HEK293 (cell line): ENCODE data around the gene GPATCH3.

ENCODE experiments used
- CTCF ChIA-PET: fragments of 350-600 bp; formaldehyde crosslinking; extraction: SDS; loops from one replicate; lab custom pipeline; 2021; ENCODE audit warnings: antibody characterized with exemption; lab: Yijun Ruan, JAX
- POLR2A ChIA-PET: fragments of 300-600 bp; formaldehyde crosslinking; extraction: SDS; loops from one replicate; lab custom pipeline; 2020; ENCODE audit warnings: antibody characterized with exemption, inconsistent platforms; lab: Yijun Ruan, JAX
- H3K27ac ChIP-seq: fragments of 200-500 bp; sonication (Bioruptor generic); 2 replicates; pipeline ENCODE4 v1.5.1; 2014; ENCODE audit warnings: low read depth, low read length, control low read depth, inconsistent platforms; ENCODE audit errors: extremely low read depth
- H3K36me3 ChIP-seq, 2 experiments: fragments of 200-500 bp in 1 of 2; sonication (Bioruptor generic) in 1 of 2; 1 replicate in 1 of 2; 2 replicates in 1 of 2; pipeline ENCODE4 v1.5.1; 2014 to 2017; ENCODE audit warnings: inconsistent platforms in 2 of 2, low read length in 2 of 2; ENCODE audit not compliant: control insufficient read depth in 2 of 2, insufficient read depth in 1 of 2
- H3K4me1 ChIP-seq: fragments of 200-500 bp; sonication (Bioruptor generic); 2 replicates; pipeline ENCODE4 v1.5.1; 2014; ENCODE audit warnings: mild to moderate bottlenecking, low read length, inconsistent platforms; ENCODE audit not compliant: control insufficient read depth, insufficient read depth
- H3K4me3 ChIP-seq: 2 replicates; pipeline ENCODE4 v1.5.1; 2011; ENCODE audit warnings: low read depth, mild to moderate bottlenecking, control low read depth, low read length, moderate library complexity
- H3K9me3 ChIP-seq: fragments of 200-500 bp; sonication (Bioruptor generic); 2 replicates; pipeline ENCODE4 v1.5.1; 2014; ENCODE audit warnings: low read depth, low read length, inconsistent platforms; ENCODE audit not compliant: control insufficient read depth, insufficient read depth
- EGR2 ChIP-seq: fragments of 450-650 bp; formaldehyde crosslinking; IDR thresholded peaks from 2 replicates; pipeline ENCODE4 v1.5.1; 2016; ENCODE audit warnings: low read depth, missing biosample characterization, missing genetic modification characterization
- HOXC10 ChIP-seq: sonication (generic); formaldehyde crosslinking; IDR thresholded peaks from 2 replicates; pipeline ENCODE4 v1.8.1; 2023; ENCODE audit warnings: mild to moderate bottlenecking, missing genetic modification reagents
- IKZF3 ChIP-seq: fragments of 450-650 bp; IDR thresholded peaks from 2 replicates; pipeline ENCODE4 v1.5.0; 2018; ENCODE audit warnings: missing biosample characterization, mild to moderate bottlenecking, missing genetic modification characterization, moderate library complexity
- KLF16 ChIP-seq: fragments of 450-650 bp; formaldehyde crosslinking; IDR thresholded peaks from 2 replicates; pipeline ENCODE4 v1.5.1; 2017; ENCODE audit warnings: missing biosample characterization, missing genetic modification characterization
- KLF9 ChIP-seq: fragments of 450-650 bp; formaldehyde crosslinking; IDR thresholded peaks from 2 replicates; pipeline ENCODE4 v1.5.1; 2016; ENCODE audit warnings: missing biosample characterization, missing genetic modification characterization, low read depth
- PATZ1 ChIP-seq: fragments of 450-650 bp; formaldehyde crosslinking; IDR thresholded peaks from 2 replicates; pipeline ENCODE4 v1.5.1; 2016; ENCODE audit warnings: missing biosample characterization, missing genetic modification characterization
- PRDM1 ChIP-seq: fragments of 450-650 bp; formaldehyde crosslinking; IDR thresholded peaks from 2 replicates; pipeline ENCODE4; 2016; ENCODE audit warnings: missing biosample characterization, missing genetic modification characterization
- SALL2 ChIP-seq: fragments of 450-650 bp; formaldehyde crosslinking; IDR thresholded peaks from 2 replicates; pipeline ENCODE4 v1.5.0; 2017; ENCODE audit warnings: missing biosample characterization, mild to moderate bottlenecking, missing genetic modification characterization, borderline replicate concordance
- SETDB1 ChIP-seq: IDR thresholded peaks from one replicate; pipeline ENCODE4 v1.6.1; 2017; ENCODE audit warnings: mild to moderate bottlenecking, low read length, moderate library complexity, mixed read lengths; ENCODE audit not compliant: insufficient read length
- WT1 ChIP-seq: fragments of 450-650 bp; formaldehyde crosslinking; IDR thresholded peaks from 2 replicates; pipeline ENCODE4 v1.5.1; 2016; ENCODE audit warnings: missing biosample characterization, missing genetic modification characterization
- ZBTB8A ChIP-seq: fragments of 450-650 bp; formaldehyde crosslinking; IDR thresholded peaks from 2 replicates; pipeline ENCODE4 v1.5.1; 2016; ENCODE audit warnings: missing biosample characterization, missing genetic modification characterization
- ZFHX2 ChIP-seq: fragments of 450-650 bp; formaldehyde crosslinking; conservative IDR thresholded peaks from 2 replicates; pipeline ENCODE4 v1.5.1; 2016; ENCODE audit warnings: missing biosample characterization, missing genetic modification characterization
- ZFP3 ChIP-seq: fragments of 450-650 bp; formaldehyde crosslinking; IDR thresholded peaks from 2 replicates; pipeline ENCODE4 v1.5.1; 2016; ENCODE audit warnings: low read depth, missing biosample characterization, missing genetic modification characterization
- ZFP37 ChIP-seq: fragments of 450-650 bp; formaldehyde crosslinking; IDR thresholded peaks from 2 replicates; pipeline ENCODE4 v1.5.1; 2016; ENCODE audit warnings: missing biosample characterization, missing genetic modification characterization
- ZFP41 ChIP-seq: fragments of 450-650 bp; formaldehyde crosslinking; IDR thresholded peaks from 2 replicates; pipeline ENCODE4 v1.5.1; 2016; ENCODE audit warnings: missing biosample characterization, missing genetic modification characterization, borderline replicate concordance
- ZNF184 ChIP-seq: fragments of 450-650 bp; IDR thresholded peaks from 2 replicates; pipeline ENCODE4 v1.5.1; 2018; ENCODE audit warnings: missing biosample characterization, mild to moderate bottlenecking, missing genetic modification characterization
- ZNF23 ChIP-seq: fragments of 450-650 bp; formaldehyde crosslinking; IDR thresholded peaks from 2 replicates; pipeline ENCODE4 v1.5.1; 2016; ENCODE audit warnings: missing biosample characterization, missing genetic modification characterization, borderline replicate concordance
- ZNF292 ChIP-seq: fragments of 450-650 bp; formaldehyde crosslinking; IDR thresholded peaks from 2 replicates; pipeline ENCODE4 v1.5.1; 2016; ENCODE audit warnings: low read depth, missing biosample characterization, missing genetic modification characterization, borderline replicate concordance
- ZNF398 ChIP-seq: fragments of 450-650 bp; formaldehyde crosslinking; IDR thresholded peaks from 2 replicates; pipeline ENCODE4 v1.5.1; 2017; ENCODE audit warnings: missing biosample characterization, missing genetic modification characterization
- ZNF404 ChIP-seq: fragments of 450-650 bp; formaldehyde crosslinking; IDR thresholded peaks from 2 replicates; pipeline ENCODE4 v1.5.1; 2017; ENCODE audit warnings: missing biosample characterization, missing genetic modification characterization
- ZNF416 ChIP-seq: fragments of 450-650 bp; formaldehyde crosslinking; IDR thresholded peaks from 2 replicates; pipeline ENCODE4 v1.5.1; 2016; ENCODE audit warnings: missing biosample characterization, missing genetic modification characterization
- ZNF521 ChIP-seq: fragments of 450-650 bp; formaldehyde crosslinking; IDR thresholded peaks from 2 replicates; pipeline ENCODE4 v1.5.1; 2017; ENCODE audit warnings: missing biosample characterization, mild to moderate bottlenecking, missing genetic modification characterization
- ZNF639 ChIP-seq: fragments of 450-650 bp; formaldehyde crosslinking; IDR thresholded peaks from 2 replicates; pipeline ENCODE4 v1.5.1; 2016; ENCODE audit warnings: missing biosample characterization, missing genetic modification characterization
- ZNF777 ChIP-seq: fragments of 450-650 bp; formaldehyde crosslinking; IDR thresholded peaks from 2 replicates; pipeline ENCODE4 v1.5.1; 2017; ENCODE audit warnings: missing biosample characterization, missing genetic modification characterization, borderline replicate concordance
- ZNF843 ChIP-seq: fragments of 450-650 bp; formaldehyde crosslinking; IDR thresholded peaks from 2 replicates; pipeline ENCODE4 v1.5.1; 2016; ENCODE audit warnings: missing biosample characterization, missing genetic modification characterization
- ZSCAN4 ChIP-seq: fragments of 450-650 bp; formaldehyde crosslinking; IDR thresholded peaks from 2 replicates; pipeline ENCODE4 v1.5.1; 2017; ENCODE audit warnings: missing biosample characterization, missing genetic modification characterization

The GPATCH3 gene

GRCh38 chr1:26910343-26911160 is 10.3 kb upstream of the GPATCH3 start:
- H3K27ac ChIP-seq = no peak overlapping the region
- no peak for TF ChIP-seq KLF16 (tag by site-specific recombination)
- TF ChIP-seq ZNF398 (tag by site-specific recombination) = no peak
- TF ChIP-seq ZSCAN4 (tag by site-specific recombination) = no peak
- TF ChIP-seq KLF9 = no peak
- TF ChIP-seq ZNF777 (tag by site-specific recombination) = no peak
- no peak for TF ChIP-seq ZFP37 (tag by site-specific recombination)
- TF ChIP-seq PRDM1 (tag by site-specific recombination) = no peak
- no peak for TF ChIP-seq ZNF639 (tag by site-specific recombination)
- TF ChIP-seq WT1 (tag by site-specific recombination) = no peak
- TF ChIP-seq ZNF404 (tag by site-specific recombination) = no peak
- TF ChIP-seq ZNF292 (tag by site-specific recombination) = no peak
- TF ChIP-seq SETDB1 = no peak
- no peak for TF ChIP-seq ZFP3 (tag by site-specific recombination)
- TF ChIP-seq ZBTB8A (tag by site-specific recombination) = no peak
- TF ChIP-seq HOXC10 (CRISPR knock-in tag) = no peak
- no peak for TF ChIP-seq ZNF416 (tag by site-specific recombination)
- no peak for TF ChIP-seq SALL2 (tag by site-specific recombination)
- no peak for TF ChIP-seq ZNF184 (tag by site-specific recombination)
- CTCF ChIA-PET = no interaction called here
- H3K4me3 ChIP-seq = no peak overlapping the region
- POLR2A ChIA-PET = interaction anchor here (2.7 kb wide), 1 partner anchor 11 kb away, joined by 11 read pairs; the partner anchor contains the start of gene GPATCH3
- peaks cover 8% of the 10 kb centered on the region for H3K4me1 ChIP-seq
- H3K9me3 ChIP-seq = no peaks in the 10 kb centered on the region
- H3K36me3 ChIP-seq = no peaks in the 10 kb centered on the region

- no peaks in the 10 kb centered on the region for H3K9me3 ChIP-seq
- ChIA-PET CTCF (no interaction called here), POLR2A (interaction anchor here (2.7 kb wide), 1 partner anchor 10 kb away, joined by 11 read pairs; the partner anchor contains the start of gene GPATCH3)
- H3K4me3 ChIP-seq = no peak overlapping the region
- no peaks in the 10 kb centered on the region for H3K36me3 ChIP-seq
- H3K27ac ChIP-seq = no peak overlapping the region
- H3K4me1 ChIP-seq = peaks cover 8% of the 10 kb centered on the region
- no peak for TF ChIP-seq IKZF3 (tag by site-specific recombination)
- TF ChIP-seq EGR2 (tag by site-specific recombination) = peak; percentile 97
- no peak for TF ChIP-seq ZNF23 (tag by site-specific recombination)
- no peak for TF ChIP-seq ZNF843 (tag by site-specific recombination)
- no peak for TF ChIP-seq ZNF521
- TF ChIP-seq ZFP41 (tag by site-specific recombination) = no peak
- peak; percentile 96 for TF ChIP-seq ZFHX2
- no peak for TF ChIP-seq PATZ1 (tag by site-specific recombination)
These were observed 9.7 kb upstream of the GPATCH3 start for GRCh38 chr1:26909951-26910342.
